HG03575 (cell line): ENCODE results near the gene EGF.
A peak's percentile ranks its signal among the peaks of the same experiment; 100 is the strongest.
"Not testable (repeated sequence)": the region's sequence is repeated elsewhere in the genome, so short reads cannot be mapped to it uniquely, and the experiment has no call there.

ENCODE experiments used
- ATAC-seq: cut with Tn5 transposase; IDR thresholded peaks from one replicate; pipeline ENCODE4 v1.9.1; 2021; ENCODE audit not compliant: unreplicated experiment, insufficient number of reproducible peaks, low FRiP score; ENCODE audit errors: extremely low read depth

Gene EGF

DNA sequence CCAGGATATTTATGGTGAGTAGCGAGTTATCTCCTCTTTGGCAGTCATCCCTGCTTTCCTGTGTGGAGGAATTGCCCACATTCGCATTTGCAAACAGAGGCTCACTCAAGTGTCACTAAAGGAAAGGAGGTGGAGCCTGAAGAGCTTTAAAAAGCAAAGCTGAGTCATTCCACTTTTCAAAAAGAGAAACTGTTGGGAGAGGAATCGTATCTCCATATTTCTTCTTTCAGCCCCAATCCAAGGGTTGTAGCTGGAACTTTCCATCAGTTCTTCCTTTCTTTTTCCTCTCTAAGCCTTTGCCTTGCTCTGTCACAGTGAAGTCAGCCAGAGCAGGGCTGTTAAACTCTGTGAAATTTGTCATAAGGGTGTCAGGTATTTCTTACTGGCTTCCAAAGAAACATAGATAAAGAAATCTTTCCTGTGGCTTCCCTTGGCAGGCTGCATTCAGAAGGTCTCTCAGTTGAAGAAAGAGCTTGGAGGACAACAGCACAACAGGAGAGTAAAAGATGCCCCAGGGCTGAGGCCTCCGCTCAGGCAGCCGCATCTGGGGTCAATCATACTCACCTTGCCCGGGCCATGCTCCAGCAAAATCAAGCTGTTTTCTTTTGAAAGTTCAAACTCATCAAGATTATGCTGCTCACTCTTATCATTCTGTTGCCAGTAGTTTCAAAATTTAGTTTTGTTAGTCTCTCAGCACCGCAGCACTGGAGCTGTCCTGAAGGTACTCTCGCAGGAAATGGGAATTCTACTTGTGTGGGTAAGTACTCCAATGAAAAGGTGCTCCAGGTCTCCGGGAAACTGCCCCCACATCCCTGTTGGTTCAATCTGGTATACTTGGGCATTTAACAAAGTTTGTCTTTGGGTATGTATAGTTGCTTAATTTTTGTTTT lies at the start of gene EGF:
EGF (plus strand) TSS at position 178 of the 890 bp plus-strand sequence; CDS start at position 631, 453 bp downstream.
- ATAC-seq = no peak

DNA sequence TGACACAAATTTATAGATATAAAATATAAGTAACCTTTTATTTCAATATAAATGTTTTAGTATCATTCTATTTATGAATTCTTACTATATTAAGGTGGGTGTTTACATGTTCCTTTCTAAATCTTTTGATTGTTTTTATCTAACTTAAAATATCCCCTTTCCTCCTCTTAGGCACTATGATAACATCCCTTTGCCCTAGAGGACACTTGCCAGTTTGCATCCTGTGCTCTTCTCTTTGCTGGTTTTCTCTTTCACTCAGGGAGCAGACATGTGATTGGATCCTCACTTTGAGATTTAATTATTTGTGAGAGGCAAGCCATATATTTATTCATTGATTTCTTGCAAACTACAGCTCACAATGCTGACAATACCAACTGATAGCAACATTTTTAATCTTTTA lies 48.5 kb upstream of the EGF start:
- ATAC-seq = no peak

DNA sequence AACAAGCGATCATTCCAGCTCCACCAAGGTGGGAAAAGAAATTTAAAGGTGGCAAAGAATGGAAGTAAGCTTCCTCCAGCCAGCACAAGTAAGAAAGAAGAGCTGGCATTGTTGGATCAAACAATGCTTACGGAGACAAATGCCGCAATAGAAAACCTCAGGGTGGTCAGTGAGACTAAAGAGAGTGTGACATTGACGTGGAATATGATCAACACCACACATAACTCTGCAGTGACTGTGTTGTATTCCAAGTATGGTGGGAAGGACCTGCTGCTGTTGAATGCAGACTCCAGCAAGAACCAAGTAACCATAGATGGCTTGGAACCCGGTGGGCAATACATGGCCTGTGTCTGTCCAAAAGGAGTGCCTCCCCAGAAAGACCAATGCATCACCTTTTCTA lies 42.6 kb upstream of the EGF start:
- no peak for ATAC-seq

DNA sequence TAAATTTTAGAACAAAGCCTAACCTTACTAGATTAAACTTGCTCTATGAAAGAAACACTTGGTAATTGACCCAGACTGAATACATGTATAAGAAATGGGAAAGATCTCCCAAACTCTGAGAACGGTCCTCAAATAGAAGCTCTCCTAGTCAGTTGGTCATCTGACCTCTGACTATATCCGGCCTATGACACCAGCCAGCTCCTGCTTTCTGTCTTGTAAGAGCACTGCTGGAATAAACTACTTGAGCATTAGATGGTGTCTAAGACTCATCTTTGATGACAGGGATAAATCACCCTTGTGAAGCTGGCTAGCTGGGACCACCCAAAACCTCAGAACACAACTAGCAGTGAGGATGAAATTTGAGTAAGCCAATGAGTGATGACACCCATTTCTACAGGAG lies 40.6 kb upstream of the EGF start:
- ATAC-seq = no peak

DNA sequence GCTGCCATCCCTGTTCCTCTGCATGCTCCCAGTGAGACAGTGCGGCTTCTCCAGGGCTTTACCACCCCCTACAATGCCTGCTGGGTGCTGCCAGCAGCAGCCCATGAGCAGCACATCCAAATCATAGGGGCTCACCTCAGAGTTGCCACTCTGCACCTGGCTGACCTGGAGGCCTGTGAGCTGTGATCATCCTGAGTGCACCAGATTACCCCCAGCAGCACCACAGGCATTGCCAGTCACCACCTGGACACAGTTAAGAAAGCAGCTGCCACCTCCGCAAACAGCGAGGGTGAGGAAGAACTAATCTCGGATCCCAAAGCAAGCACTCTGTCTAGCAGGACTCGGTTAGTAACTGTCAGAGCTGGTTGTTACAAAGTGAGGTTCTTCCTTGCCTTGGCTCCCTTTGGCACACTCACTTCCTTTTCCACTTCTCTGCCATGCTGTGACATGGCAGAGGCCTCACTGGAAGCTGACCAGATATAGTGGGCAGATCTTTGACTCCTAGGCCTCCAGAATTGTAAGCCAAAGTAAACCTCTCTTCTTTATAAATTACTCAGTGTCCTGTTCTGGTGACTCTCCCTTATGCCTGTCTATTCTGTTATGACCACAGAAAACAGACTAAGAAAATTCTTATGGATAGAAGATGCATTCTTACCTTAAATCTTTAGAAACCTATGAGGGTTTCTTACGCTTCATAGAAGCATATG lies 39.6 kb upstream of the EGF start:
- no peak for ATAC-seq

DNA sequence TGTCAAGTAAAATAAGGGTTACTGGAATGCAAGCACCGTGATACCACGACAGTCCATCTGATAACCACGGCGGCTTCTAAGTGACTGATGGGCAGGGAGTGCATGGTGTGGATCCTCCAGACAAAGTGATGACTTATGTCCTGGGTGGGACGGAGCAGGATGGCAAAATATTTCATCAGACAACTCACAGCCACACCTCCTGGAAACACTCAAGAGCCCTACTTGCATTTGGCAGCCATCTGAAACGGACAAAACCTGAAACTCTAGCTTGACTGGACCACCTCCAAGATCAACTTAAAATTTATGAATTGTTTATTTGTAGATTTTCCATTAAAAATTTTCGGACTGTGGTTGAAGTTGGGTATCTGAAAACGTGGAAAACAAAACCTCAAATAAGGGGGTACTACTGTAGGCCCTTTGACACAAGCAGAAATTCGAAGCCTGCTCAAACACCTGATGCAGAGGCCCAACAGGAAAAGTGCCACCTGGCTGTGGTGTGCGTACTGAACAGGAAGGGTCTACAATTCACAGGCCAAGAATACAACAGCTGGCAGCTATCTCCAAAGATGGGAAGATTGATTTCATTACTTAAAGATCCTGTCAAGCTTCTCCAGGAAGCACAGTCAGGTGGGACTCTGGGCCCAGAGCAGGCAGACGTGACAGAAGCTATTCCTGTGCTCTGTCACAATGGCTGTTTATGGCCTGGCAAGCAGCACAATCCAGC lies 38.7 kb upstream of the EGF start:
- no peak for ATAC-seq

DNA sequence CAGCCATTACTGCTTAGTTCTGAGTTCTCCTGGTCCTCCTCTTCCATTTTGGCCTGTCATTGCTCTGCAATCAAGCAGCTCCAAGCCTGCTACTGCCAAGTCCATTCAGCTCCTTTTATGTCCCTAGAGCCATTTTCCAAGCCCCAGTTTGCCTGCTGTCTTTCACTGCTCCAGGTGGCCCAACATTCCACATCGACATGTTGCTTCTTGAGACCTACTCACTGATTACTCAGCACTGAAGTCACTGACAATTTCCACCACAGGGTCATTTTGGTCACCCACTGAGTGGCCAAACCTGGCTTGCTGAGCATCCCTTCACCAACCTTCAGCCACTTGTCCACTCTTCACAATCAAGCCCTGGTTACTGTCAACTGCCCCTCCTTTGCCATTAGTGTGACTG lies 37.6 kb upstream of the EGF start:
- no peak for ATAC-seq

DNA sequence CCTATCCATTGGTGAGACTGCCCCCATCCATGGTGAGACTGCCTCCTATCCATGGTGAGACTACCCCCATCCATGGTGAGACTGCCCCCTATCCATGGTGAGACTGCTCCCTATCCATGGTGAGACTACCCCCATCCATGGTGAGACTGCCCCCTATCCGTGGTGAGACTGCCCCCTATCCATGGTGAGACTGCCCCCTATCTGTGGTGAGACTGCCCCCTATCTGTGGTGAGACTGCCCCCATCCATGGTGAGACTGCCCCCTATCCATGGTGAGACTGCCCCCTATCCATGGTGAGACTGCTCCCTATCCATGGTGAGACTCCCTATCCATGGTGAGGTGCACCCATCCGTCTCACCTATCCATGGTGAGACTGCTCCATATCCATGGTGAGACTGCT lies 37.1 kb upstream of the EGF start:
- ATAC-seq = not testable (repeated sequence)

DNA sequence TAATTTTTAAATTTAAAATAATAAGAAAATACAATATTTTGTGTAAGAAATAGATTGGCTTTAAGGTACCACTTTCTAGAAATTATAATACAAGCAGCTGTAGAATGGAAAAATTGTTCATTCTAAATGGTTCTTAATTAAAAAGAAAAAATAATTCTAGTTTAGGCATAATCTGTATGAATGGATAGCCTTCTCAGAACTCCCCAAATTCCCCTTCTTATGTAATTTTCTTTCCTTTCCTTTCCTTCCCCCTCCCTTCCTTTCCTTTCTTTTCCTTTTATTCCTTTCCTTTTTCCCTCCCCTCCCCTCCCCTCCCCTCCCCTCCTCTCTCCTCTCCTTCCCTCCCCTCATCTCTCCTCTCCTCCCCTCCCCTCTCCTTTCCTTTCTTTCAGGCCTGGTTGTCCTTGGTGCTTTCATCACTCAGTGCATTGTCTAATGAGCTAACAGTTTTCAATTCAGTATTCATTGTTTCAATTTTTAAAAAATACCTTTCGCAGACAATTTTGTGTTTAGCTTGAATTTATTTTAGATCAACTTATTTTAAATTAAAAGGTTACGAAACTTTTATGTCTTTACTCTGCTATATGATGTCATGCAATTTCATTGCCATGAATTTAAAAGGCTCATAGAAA lies 35.9 kb upstream of the EGF start:
- no peak for ATAC-seq

DNA sequence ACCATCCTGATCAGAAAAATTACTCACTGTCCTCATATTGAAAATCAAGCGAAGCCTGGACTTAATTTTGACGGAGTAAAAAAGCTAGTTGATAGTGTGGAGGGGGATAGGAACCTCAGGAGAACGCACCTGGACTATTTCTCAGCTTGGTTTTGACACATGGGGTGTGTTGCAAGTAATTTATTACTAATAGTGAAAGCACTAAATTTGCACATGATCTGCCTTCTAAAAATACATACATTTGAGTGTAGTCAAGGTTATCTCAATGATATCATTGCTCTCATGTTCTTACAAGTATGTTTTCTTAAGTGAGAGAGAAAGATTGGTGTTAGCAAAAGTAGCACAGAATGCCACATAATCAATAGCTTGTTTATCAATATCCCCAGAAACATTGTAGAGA lies 35.3 kb upstream of the EGF start:
- peak; percentile 84 for ATAC-seq

DNA sequence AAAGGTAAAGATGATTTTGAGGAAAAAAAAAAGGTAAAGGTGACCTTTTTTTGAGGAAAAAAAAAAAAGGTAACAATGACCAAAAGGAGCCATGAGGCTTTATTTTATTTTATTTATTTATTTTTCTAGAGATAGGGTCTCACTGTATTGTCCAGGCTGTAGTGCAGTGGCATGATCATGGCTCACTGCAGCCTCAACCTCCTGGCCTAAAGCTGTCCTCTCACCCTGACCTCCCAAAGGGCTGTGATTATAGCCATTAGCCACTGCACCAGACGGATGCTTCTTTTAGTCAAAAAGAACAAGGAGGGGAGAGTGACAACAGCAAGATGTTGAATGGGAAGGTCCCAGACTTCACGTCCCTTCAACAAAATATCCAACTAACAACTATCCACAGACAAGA lies 34.3 kb upstream of the EGF start:
- ATAC-seq = no peak

DNA sequence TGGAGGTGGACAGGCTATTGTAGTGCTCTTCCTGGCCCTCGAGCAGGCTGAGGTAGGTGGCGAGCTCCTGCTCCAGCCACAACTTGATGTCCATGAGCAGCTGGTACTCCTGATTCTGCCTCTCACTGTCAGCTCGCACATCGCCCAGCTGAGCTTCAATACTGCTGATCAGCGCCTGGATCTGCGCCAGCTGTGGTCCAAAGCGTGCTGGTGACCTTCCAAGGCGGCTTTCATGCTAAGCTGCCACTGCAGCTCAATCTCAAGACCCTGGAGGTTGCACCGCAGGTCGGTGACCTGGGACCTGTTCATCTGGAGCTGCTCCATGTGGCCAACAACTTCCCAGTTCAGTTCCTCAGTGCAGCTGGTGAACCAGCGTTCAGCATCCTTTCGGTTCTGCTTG lies 33.6 kb upstream of the EGF start:
- no peak for ATAC-seq

DNA sequence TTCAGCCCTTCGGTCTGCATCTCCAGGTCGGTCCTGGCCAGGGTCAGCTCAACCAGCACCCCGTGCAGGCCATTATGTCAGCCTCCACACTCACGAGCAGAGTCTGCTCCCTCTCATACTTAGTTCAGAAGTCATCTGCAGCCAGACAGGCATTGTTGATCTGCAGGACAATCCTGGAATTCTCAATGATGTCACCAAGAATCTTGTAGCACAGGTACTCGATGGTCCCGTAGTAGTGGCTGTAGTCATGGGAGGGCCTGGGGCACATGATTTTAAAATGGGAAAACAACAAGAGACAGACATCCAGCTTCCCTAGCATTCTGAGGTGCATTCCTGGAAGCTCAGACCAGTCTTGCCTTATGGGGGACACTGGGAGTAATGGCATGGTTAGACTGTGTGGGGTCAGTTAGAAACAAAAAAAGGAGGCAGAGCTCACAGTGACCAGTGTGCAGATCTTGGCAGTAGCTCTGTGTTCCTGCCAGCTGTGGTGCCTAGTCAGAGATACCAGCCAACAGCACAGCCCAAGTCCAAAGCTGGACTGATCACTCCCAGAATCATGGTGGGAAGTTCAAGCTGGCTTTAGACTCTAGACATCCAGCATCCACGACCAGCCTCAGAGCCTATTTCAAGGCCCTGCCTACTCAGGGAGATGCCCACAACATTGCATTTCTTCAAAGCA lies 32.9 kb upstream of the EGF start:
- ATAC-seq = no peak

DNA sequence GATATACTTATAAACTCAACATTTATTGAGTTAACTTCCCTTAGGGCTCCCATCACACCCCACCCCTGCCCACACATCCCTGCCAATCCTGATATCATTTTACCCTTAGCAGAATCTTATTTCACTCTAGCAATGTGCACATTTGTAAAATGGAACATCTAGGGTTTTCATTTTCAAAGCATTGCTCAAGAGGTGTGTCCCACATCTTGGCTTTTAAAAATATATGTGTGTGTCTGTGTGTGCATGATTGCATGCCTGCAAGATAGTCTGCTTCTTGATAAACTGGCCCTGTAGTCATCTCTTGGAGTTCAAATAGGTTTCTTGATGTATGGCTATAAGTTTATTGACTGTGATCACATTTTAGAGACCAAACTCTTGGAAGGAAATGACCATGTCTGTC lies 26.4 kb upstream of the EGF start:
- ATAC-seq = no peak

DNA sequence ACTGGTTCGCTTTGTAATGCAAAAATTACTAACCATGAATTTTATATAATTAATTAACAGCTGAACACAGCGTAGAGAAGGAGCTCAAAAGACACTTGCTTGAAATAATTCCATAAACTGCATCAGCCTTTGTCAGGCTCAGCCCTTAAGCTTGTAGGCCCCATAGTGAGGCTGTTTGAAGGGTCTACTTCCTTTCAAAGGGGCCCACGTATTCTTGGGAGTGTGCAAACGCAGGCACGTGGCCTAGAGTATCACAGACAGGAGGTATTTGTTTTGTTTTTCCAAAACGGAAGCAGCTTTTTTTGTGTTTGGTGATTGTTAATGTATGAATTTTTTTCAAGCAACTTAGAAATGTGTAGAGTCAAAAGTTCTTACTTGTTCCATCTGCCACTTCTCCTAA lies 25.6 kb upstream of the EGF start:
- ATAC-seq = no peak

DNA sequence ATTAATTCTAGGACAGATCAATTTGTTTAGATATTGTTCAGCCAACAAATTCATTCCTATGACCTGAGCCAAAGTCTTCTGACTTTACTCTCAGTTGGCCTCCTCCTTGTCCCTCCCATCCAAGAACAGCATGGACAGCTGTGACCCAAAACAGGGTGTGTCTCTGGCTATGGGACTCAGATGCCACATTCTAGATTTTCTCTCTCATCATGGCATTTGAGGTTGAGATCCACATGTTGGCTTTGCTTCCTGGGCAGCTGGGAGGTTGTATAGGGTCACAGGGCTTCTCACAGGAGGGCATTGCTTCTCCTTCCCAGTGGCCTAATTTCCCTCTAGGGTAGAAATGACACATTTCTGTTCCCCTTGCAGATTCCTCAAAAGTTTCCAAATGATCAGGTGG lies 22.6 kb upstream of the EGF start:
- no peak for ATAC-seq

DNA sequence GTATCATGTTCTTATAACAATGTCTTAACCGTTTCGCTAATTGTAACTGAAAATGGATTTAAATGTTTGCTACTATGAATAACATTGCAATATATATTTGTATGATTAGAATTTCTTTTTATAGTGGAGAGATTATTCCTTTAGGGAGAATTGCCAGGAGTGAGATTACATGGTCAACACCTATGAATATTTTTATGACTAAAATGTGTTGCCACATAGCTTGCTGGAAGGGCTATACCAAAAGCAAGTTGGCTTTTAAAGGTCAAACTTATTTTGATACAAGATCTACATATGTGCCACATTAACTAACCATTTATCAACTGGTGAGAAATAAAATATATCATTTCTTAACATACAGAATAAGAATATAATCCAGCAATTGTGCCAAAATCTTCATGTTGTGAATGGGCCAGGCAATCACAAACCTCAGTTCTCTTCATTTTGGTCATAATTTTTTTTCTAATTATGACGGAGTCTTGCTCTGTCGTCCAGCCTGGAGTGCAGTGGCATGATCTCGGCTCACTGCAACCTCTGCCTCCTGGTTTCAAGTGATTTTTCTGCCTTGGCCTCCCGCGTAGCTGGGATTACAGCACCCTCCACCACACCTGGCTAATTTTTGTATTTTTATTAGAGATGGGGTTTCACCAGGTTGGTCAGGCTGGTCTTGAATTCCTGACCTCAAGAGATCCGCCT lies 10.0 kb upstream of the EGF start:
- no peak for ATAC-seq

DNA sequence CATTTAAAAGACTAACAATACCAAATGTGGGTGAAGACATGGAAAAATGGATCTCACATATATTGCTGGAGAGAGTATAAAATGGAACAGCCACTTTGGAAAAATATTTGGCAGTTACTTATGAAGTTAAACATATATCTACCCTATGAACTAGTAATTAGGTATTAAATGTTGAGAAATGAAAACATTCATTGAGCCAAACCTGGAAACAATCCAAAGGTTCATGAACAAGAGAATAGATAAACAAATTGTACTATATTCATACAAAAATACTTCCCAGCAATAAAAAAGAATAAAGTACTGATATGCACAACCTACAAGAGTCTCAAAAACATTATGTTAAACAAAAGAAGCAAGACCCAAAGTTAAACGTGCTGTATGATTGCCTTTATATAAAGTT lies 4.0 kb upstream of the EGF start:
- no peak for ATAC-seq
